Measurements from ENCODE around the gene SERPINC1. TPM values are rescaled to one million over a fixed set of nuclear protein-coding genes. Genes with fewer than 3 reads are reported as not detected.
"Not testable (repeated sequence)": the region's sequence is repeated elsewhere in the genome, so short reads cannot be mapped to it uniquely, and the experiment has no call there.

The SERPINC1 gene
- total and polyA plus RNA-seq, 4 experiments from 2014 or later, result not detected

GRCh38 chr1:173893611-173894010 is 23.5 kb downstream of the SERPINC1 start:
- no peaks in the 10 kb centered on the region for H3K36me3 ChIP-seq (ENCODE audit: insufficient read depth, low read length)
- ChIA-PET POLR2A (ENCODE audit: partially characterized antibody) (no interaction called here), CTCF (ENCODE audit: partially characterized antibody) (no interaction called here)
- H3K27ac ChIP-seq (ENCODE audit: low read depth, low read length), result no peak overlapping the region
- Mint-ChIP-seq H3K4me1 (peaks cover 1 to 6% (median 4%) of the 10 kb centered on the region in 4 donors), H3K27me3 (no peaks in the 10 kb centered on the region), H3K36me3 (peaks cover 41 to 49% of the 10 kb centered on the region in 2 donors), H3K9me3 (no peaks in the 10 kb centered on the region), H3K27ac (no peak overlapping the region), H3K4me3 (no peak overlapping the region)
- H3K4me1 ChIP-seq (ENCODE audit: insufficient read depth, low read length), result no peaks in the 10 kb centered on the region
- no peaks in the 10 kb centered on the region for H3K27me3 ChIP-seq (ENCODE audit: insufficient read depth, low read length)
- intact Hi-C loops (cut with micrococcal nuclease), result no loop called here
- no peak for DNase-seq
- no peaks in the 10 kb centered on the region for H3K9me3 ChIP-seq (ENCODE audit: control insufficient read depth in 1 of 2, low read length in 2 of 2)
- no peak overlapping the region for H3K4me3 ChIP-seq (ENCODE audit: low read length in 2 of 2)

- Histone ChIP-seq H3K9me3 (ENCODE audit: control insufficient read depth in 1 of 2, low read length in 2 of 2) (no peaks in the 10 kb centered on the region), H3K27ac (ENCODE audit: low read depth, low read length) (no peak overlapping the region), H3K4me3 (ENCODE audit: low read length in 2 of 2) (no peak overlapping the region), H3K27me3 (ENCODE audit: insufficient read depth, low read length) (no peaks in the 10 kb centered on the region), H3K4me1 (ENCODE audit: insufficient read depth, low read length) (no peaks in the 10 kb centered on the region), H3K36me3 (ENCODE audit: insufficient read depth, low read length) (peaks cover 16% of the 10 kb centered on the region)
- Mint-ChIP-seq H3K27ac (peak overlapping the region in 1 of 7 donors; percentile 14), H3K27me3 (no peaks in the 10 kb centered on the region), H3K4me3 (no peak overlapping the region), H3K36me3 (peaks cover 65 to 76% of the 10 kb centered on the region in 2 donors), H3K4me1 (peaks cover 9 to 20% (median 15%) of the 10 kb centered on the region in 4 donors), H3K9me3 (no peaks in the 10 kb centered on the region)
- ChIA-PET CTCF (ENCODE audit: partially characterized antibody) (interaction anchor here (1.0 kb wide), 1 partner anchor 22 kb away, joined by 4 read pairs; the partner anchor contains the start of genes GAS5 and ZBTB37), POLR2A (ENCODE audit: partially characterized antibody) (interaction anchor here (1.3 kb wide), 1 partner anchor 20 kb away, joined by 3 read pairs; no protein-coding TSS in a partner anchor)
- DNase-seq, result no peak
- intact Hi-C loops (cut with micrococcal nuclease), result no loop called here
These were observed 27.2 kb downstream of the SERPINC1 start for GRCh38 chr1:173889885-173890284.

- Mint-ChIP-seq H3K4me3 (no peak overlapping the region), H3K27ac (no peak overlapping the region), H3K27me3 (no peaks in the 10 kb centered on the region), H3K9me3 (no peaks in the 10 kb centered on the region), H3K36me3 (peaks cover 63 to 67% of the 10 kb centered on the region in 2 donors), H3K4me1 (peaks cover 7 to 20% (median 14%) of the 10 kb centered on the region in 4 donors)
- POLR2A ChIA-PET (ENCODE audit: partially characterized antibody), result no interaction called here
- DNase-seq, result no peak
- no peaks in the 10 kb centered on the region for H3K4me1 ChIP-seq (ENCODE audit: insufficient read depth, low read length)
- H3K27ac ChIP-seq (ENCODE audit: low read depth, low read length), result no peak overlapping the region
- CTCF ChIA-PET (ENCODE audit: partially characterized antibody), result no interaction called here
- H3K4me3 ChIP-seq (ENCODE audit: low read length in 2 of 2), result no peak overlapping the region
- no peaks in the 10 kb centered on the region for H3K9me3 ChIP-seq (ENCODE audit: control insufficient read depth in 1 of 2, low read length in 2 of 2)
- H3K27me3 ChIP-seq (ENCODE audit: insufficient read depth, low read length), result no peaks in the 10 kb centered on the region
- peaks cover 16% of the 10 kb centered on the region for H3K36me3 ChIP-seq (ENCODE audit: insufficient read depth, low read length)
- intact Hi-C loops (cut with micrococcal nuclease), result no loop called here
These were observed 28.4 kb downstream of the SERPINC1 start for GRCh38 chr1:173888749-173889148.

- POLR2A ChIA-PET (ENCODE audit: partially characterized antibody), result interaction anchor here (0.6 to 0.9 kb wide), 2 partner anchors 19 to 128 kb away, joined by 3 to 4 read pairs; partner anchors contain the start of gene ZBTB37
- Mint-ChIP-seq H3K27ac (no peak overlapping the region), H3K27me3 (no peaks in the 10 kb centered on the region), H3K4me1 (peaks cover 7 to 20% (median 14%) of the 10 kb centered on the region in 4 donors), H3K36me3 (peaks cover 57 to 64% of the 10 kb centered on the region in 2 donors), H3K4me3 (no peak overlapping the region), H3K9me3 (no peaks in the 10 kb centered on the region)
- Histone ChIP-seq H3K4me1 (ENCODE audit: insufficient read depth, low read length) (no peaks in the 10 kb centered on the region), H3K9me3 (ENCODE audit: control insufficient read depth in 1 of 2, low read length in 2 of 2) (no peaks in the 10 kb centered on the region), H3K27me3 (ENCODE audit: insufficient read depth, low read length) (no peaks in the 10 kb centered on the region), H3K36me3 (ENCODE audit: insufficient read depth, low read length) (peaks cover 16% of the 10 kb centered on the region), H3K4me3 (ENCODE audit: low read length in 2 of 2) (no peak overlapping the region), H3K27ac (ENCODE audit: low read depth, low read length) (no peak overlapping the region)
- CTCF ChIA-PET (ENCODE audit: partially characterized antibody), result no interaction called here
- DNase-seq, result no peak
- intact Hi-C loops (cut with micrococcal nuclease), result no loop called here
These were observed 29.5 kb downstream of the SERPINC1 start for GRCh38 chr1:173887627-173888026.

- ChIA-PET POLR2A (ENCODE audit: partially characterized antibody) (interaction anchor here (0.6 to 0.9 kb wide), 2 partner anchors 18 to 128 kb away, joined by 3 to 4 read pairs; partner anchors contain the start of gene ZBTB37), CTCF (ENCODE audit: partially characterized antibody) (no interaction called here)
- H3K4me3 Mint-ChIP-seq, result peak overlapping the region in 1 of 8 donors; percentile 36
- Histone ChIP-seq H3K36me3 (ENCODE audit: insufficient read depth, low read length) (peaks cover 16% of the 10 kb centered on the region), H3K9me3 (ENCODE audit: control insufficient read depth in 1 of 2, low read length in 2 of 2) (no peaks in the 10 kb centered on the region), H3K27me3 (ENCODE audit: insufficient read depth, low read length) (no peaks in the 10 kb centered on the region), H3K27ac (ENCODE audit: low read depth, low read length) (no peak overlapping the region), H3K4me3 (ENCODE audit: low read length in 2 of 2) (no peak overlapping the region), H3K4me1 (ENCODE audit: insufficient read depth, low read length) (no peaks in the 10 kb centered on the region)
- H3K4me1 Mint-ChIP-seq, result peaks cover 7 to 20% (median 14%) of the 10 kb centered on the region in 4 donors
- H3K27me3 Mint-ChIP-seq, result no peaks in the 10 kb centered on the region
- intact Hi-C loops (cut with micrococcal nuclease), result no loop called here
- H3K27ac Mint-ChIP-seq, result no peak overlapping the region
- H3K9me3 Mint-ChIP-seq, result no peaks in the 10 kb centered on the region
- no peak for DNase-seq
- peaks cover 52 to 58% of the 10 kb centered on the region in 2 donors for H3K36me3 Mint-ChIP-seq
These were observed 30.1 kb downstream of the SERPINC1 start for GRCh38 chr1:173886746-173887611.

- Mint-ChIP-seq H3K9me3 (no peaks in the 10 kb centered on the region), H3K27ac (no peak overlapping the region), H3K27me3 (no peaks in the 10 kb centered on the region), H3K4me3 (no peak overlapping the region), H3K36me3 (peaks cover 45 to 50% of the 10 kb centered on the region in 2 donors), H3K4me1 (peaks cover 8 to 20% (median 12%) of the 10 kb centered on the region in 4 donors)
- ChIA-PET CTCF (ENCODE audit: partially characterized antibody) (no interaction called here), POLR2A (ENCODE audit: partially characterized antibody) (no interaction called here)
- no peak for DNase-seq
- Histone ChIP-seq H3K27me3 (ENCODE audit: insufficient read depth, low read length) (no peaks in the 10 kb centered on the region), H3K4me3 (ENCODE audit: low read length in 2 of 2) (no peak overlapping the region), H3K36me3 (ENCODE audit: insufficient read depth, low read length) (peaks cover 16% of the 10 kb centered on the region), H3K27ac (ENCODE audit: low read depth, low read length) (no peak overlapping the region), H3K9me3 (ENCODE audit: control insufficient read depth in 1 of 2, low read length in 2 of 2) (no peaks in the 10 kb centered on the region), H3K4me1 (ENCODE audit: insufficient read depth, low read length) (no peaks in the 10 kb centered on the region)
- intact Hi-C loops (cut with micrococcal nuclease), result no loop called here
These were observed 32.4 kb downstream of the SERPINC1 start for GRCh38 chr1:173884701-173885100.

- H3K27ac Mint-ChIP-seq; CTCF ChIA-PET (ENCODE audit: partially characterized antibody); H3K4me1 ChIP-seq (ENCODE audit: insufficient read depth, low read length); H3K4me3 Mint-ChIP-seq; H3K4me1 Mint-ChIP-seq; H3K27me3 Mint-ChIP-seq; intact Hi-C loops (cut with micrococcal nuclease); H3K27ac ChIP-seq (ENCODE audit: low read depth, low read length); H3K36me3 ChIP-seq (ENCODE audit: insufficient read depth, low read length); H3K9me3 ChIP-seq (ENCODE audit: control insufficient read depth in 1 of 2, low read length in 2 of 2); H3K9me3 Mint-ChIP-seq; H3K27me3 ChIP-seq (ENCODE audit: insufficient read depth, low read length); H3K4me3 ChIP-seq (ENCODE audit: low read length in 2 of 2); DNase-seq; POLR2A ChIA-PET (ENCODE audit: partially characterized antibody): not testable (repeated sequence)
- peaks cover 47 to 51% of the 10 kb centered on the region in 2 donors for H3K36me3 Mint-ChIP-seq
These were observed 36.0 kb downstream of the SERPINC1 start for GRCh38 chr1:173881117-173881516.

Data from CD4-positive, alpha-beta memory T cell (primary cell).